Activated B cell treated with CpG ODN at 0.5 μM for 24 hours (primary cell): ENCODE results near the gene TRAF2. TPM values are rescaled to one million over a fixed set of nuclear protein-coding genes. Genes with fewer than 3 reads are reported as not detected.

Experiments used
- ATAC-seq: fragments of 200-7000 bp; cut with Tn5 transposase; one replicate; pipeline ENCODE4 v1.10.0; 2021; ENCODE audit warnings: low read depth, mild to moderate bottlenecking, moderate library complexity
- CTCF ChIA-PET: fragments of 350-600 bp; sonication (Branson Sonifier 250); formaldehyde crosslinking; loops from one replicate; lab custom pipeline; 2021; ENCODE audit warnings: antibody characterized with exemption; lab: Charles Lee
- POLR2A ChIA-PET: fragments of 350-600 bp; sonication (Branson Sonifier 250); formaldehyde crosslinking; loops from one replicate; lab custom pipeline; 2021; ENCODE audit warnings: antibody characterized with exemption; lab: Charles Lee
- DNase-seq: peaks from one replicate; pipeline ENCODE4 v3.0.0; 2022
- H3K27ac Mint-ChIP-seq: one replicate; pipeline ENCODE4 v1.8.0; 2020; ENCODE audit warnings: mixed read lengths
- H3K27me3 Mint-ChIP-seq: one replicate; pipeline ENCODE4 v1.8.0; 2021; ENCODE audit warnings: mixed read lengths
- H3K36me3 Mint-ChIP-seq: one replicate; pipeline ENCODE4 v1.8.0; 2021; ENCODE audit warnings: low read depth, mixed read lengths
- H3K4me1 Mint-ChIP-seq: one replicate; pipeline ENCODE4 v1.8.0; 2021; ENCODE audit warnings: mixed read lengths
- H3K4me3 Mint-ChIP-seq: one replicate; pipeline ENCODE4 v1.8.0; 2020; ENCODE audit warnings: mild to moderate bottlenecking, mixed read lengths
- H3K9me3 Mint-ChIP-seq: one replicate; pipeline ENCODE4 v1.8.0; 2020; ENCODE audit warnings: mixed read lengths
- CTCF ChIP-seq: fragments of 200-600 bp; IDR thresholded peaks from one replicate; pipeline ENCODE4 v1.8.0; 2022; ENCODE audit warnings: antibody characterized with exemption, mild to moderate bottlenecking
- intact Hi-C: fragments of 100-400 bp; cut with micrococcal nuclease; formaldehyde crosslinking; loops from one replicate; pipeline ENCODE4 v1.15.1; 2024
- total RNA-seq: library from RNA; stranded (reverse); gene quantifications from 2 replicates; pipeline ENCODE4 v1.2.3, GENCODE V29; 2022

TRAF2 gene
- total RNA-seq, 1 donor from 2014 or later: 58.2 TPM

GRCh38 chr9:136860933-136861873 is 25.1 kb upstream of the TRAF2 start:
- no peak for TF ChIP-seq CTCF
- CTCF ChIA-PET: no interaction called here
- ATAC-seq: no peak
- no peak overlapping the region for H3K27ac Mint-ChIP-seq
- DNase-seq: no peak
- no peaks in the 10 kb centered on the region for H3K9me3 Mint-ChIP-seq
- peaks cover 36% of the 10 kb centered on the region for H3K36me3 Mint-ChIP-seq
- peaks cover 17% of the 10 kb centered on the region for H3K4me1 Mint-ChIP-seq
- POLR2A ChIA-PET: interaction anchor here (0.5 to 3.6 kb wide), 6 partner anchors 11 to 186 kb away, joined by 3 to 10 read pairs (median 5); partner anchors contain the start of gene TRAF2
- intact Hi-C loops: no loop called here
- H3K27me3 Mint-ChIP-seq: no peaks in the 10 kb centered on the region
- H3K4me3 Mint-ChIP-seq: no peak overlapping the region

- ChIA-PET CTCF (no interaction called here), POLR2A (interaction anchor here (1.7 to 3.6 kb wide), 3 partner anchors 19 to 88 kb away, joined by 4 to 10 read pairs (median 6); partner anchors contain the start of gene TRAF2)
- no peak for TF ChIP-seq CTCF
- Mint-ChIP-seq H3K4me1 (peaks cover 17% of the 10 kb centered on the region), H3K27me3 (no peaks in the 10 kb centered on the region), H3K36me3 (peaks cover 36% of the 10 kb centered on the region), H3K27ac (no peak overlapping the region), H3K4me3 (no peak overlapping the region), H3K9me3 (no peaks in the 10 kb centered on the region)
- intact Hi-C loops: no loop called here
- DNase-seq (no peak), ATAC-seq (no peak)
These were observed 24.4 kb upstream of the TRAF2 start for GRCh38 chr9:136861874-136862457.

- TF ChIP-seq CTCF: no peak
- H3K4me3 Mint-ChIP-seq: no peak overlapping the region
- H3K9me3 Mint-ChIP-seq: no peaks in the 10 kb centered on the region
- no peak for ATAC-seq
- no peaks in the 10 kb centered on the region for H3K27me3 Mint-ChIP-seq
- H3K36me3 Mint-ChIP-seq: peaks cover 36% of the 10 kb centered on the region
- no peak for DNase-seq
- H3K4me1 Mint-ChIP-seq: peaks cover 17% of the 10 kb centered on the region
- H3K27ac Mint-ChIP-seq: no peak overlapping the region
- intact Hi-C loops: no loop called here
- ChIA-PET POLR2A (interaction anchor here (3.6 kb wide), 1 partner anchor 23 kb away, joined by 10 read pairs; the partner anchor contains the start of gene TRAF2), CTCF (no interaction called here)
These were observed 23.3 kb upstream of the TRAF2 start for GRCh38 chr9:136862849-136863622.

GRCh38 chr9:136863623-136864273 is 22.6 kb upstream of the TRAF2 start:
- ATAC-seq (no peak), DNase-seq (no peak)
- CTCF ChIA-PET: no interaction called here
- H3K4me3 Mint-ChIP-seq: no peak overlapping the region
- POLR2A ChIA-PET: interaction anchor here (0.7 to 3.6 kb wide), 4 partner anchors 15 to 23 kb away, joined by 4 to 10 read pairs (median 8); partner anchors contain the start of genes PHPT1 and TRAF2
- TF ChIP-seq CTCF: no peak
- H3K36me3 Mint-ChIP-seq: peaks cover 36% of the 10 kb centered on the region
- intact Hi-C loops: no loop called here
- H3K9me3 Mint-ChIP-seq: no peaks in the 10 kb centered on the region
- no peaks in the 10 kb centered on the region for H3K27me3 Mint-ChIP-seq
- H3K4me1 Mint-ChIP-seq: peaks cover 17% of the 10 kb centered on the region
- H3K27ac Mint-ChIP-seq: no peak overlapping the region
